SK-N-MC (cell line): ENCODE measurements around the gene PPP1R12C.

Experiments used
- EZH2 ChIP-seq: fragments of 200-600 bp; sonication (generic); IDR thresholded peaks from one replicate; pipeline ENCODE4 v1.6.1; 2017; ENCODE audit warnings: antibody characterized with exemption
- FOXP2 ChIP-seq: optimal IDR thresholded peaks from 2 replicates; pipeline ENCODE3; 2011; ENCODE audit warnings: mild to moderate bottlenecking, moderate library complexity; ENCODE audit not compliant: insufficient read depth; ENCODE audit errors: extremely low read length, control extremely low read depth
- POLR2AphosphoS5 ChIP-seq: IDR thresholded peaks from 2 replicates; pipeline ENCODE4 v1.6.1; 2012; ENCODE audit warnings: mild to moderate bottlenecking, low read depth, low read length, borderline replicate concordance

DNA sequence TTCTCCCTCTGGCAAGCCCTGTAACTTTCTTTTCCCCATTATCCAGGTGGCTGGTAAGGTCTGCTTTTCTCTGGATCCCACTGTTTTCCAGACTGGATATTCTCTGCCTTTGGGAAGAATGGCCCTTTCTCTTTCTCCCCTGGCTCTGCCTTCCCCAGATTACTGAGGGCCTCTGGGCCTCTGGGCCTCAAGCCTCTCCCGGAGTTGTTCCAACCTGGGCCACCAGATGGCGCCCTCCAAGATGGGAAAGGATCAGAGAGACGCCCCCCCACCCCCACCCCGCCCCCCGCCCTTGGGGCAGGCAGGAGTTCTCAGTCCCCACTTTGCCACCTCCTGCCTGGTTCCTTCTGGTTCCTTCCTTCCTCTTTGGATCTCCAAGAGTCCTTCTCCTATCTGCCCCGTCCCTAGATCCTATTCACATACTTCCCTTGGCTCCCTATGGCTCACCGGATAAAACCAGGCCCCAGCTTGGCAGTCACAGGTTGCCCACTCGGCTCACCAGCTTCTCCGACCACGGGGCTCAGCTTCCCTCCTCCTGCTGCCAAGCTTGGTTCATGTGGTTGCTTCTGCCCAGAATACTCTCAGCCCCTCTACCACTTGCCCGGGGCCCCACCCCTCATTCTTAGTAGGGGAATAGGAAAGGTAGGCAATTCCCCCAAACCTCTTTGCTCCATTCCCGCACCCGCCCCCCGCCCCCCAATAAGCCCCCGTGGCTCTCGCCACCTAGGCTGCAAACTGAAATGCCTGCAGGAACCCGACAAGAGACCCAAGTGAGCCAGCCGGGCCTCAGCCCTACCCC lies 28.7 kb downstream of the PPP1R12C start:
- TF ChIP-seq EZH2 (no peak), POLR2AphosphoS5 (no peak), FOXP2 (no peak)
